GM12874 (cell line): ENCODE data around the gene ANKRD30B.

Experiments
- CTCF ChIP-seq: IDR thresholded peaks from 2 replicates; pipeline ENCODE4 v1.5.1; 2011; ENCODE audit warnings: low read depth, mild to moderate bottlenecking, control low read depth, low read length, moderate library complexity; ENCODE audit not compliant: insufficient read depth

ANKRD30B gene

GRCh38 chr18:14747513-14748474 is at the start of gene ANKRD30B:
TSS of gene ANKRD30B (plus strand) at chr18:14748172. CDS start at chr18:14748420, 248 bp downstream.
- TF ChIP-seq CTCF: no peak

- no peak for TF ChIP-seq CTCF
Measured at GRCh38 chr18:14746897-14747296, 1.1 kb upstream of the ANKRD30B start.

GRCh38 chr18:14748496-14748895 is 524 bp downstream of the ANKRD30B start:
- TF ChIP-seq CTCF: no peak

GRCh38 chr18:14767474-14767873 is 19.5 kb downstream of the ANKRD30B start:
- no peak for TF ChIP-seq CTCF

- TF ChIP-seq CTCF: no peak
Measured at GRCh38 chr18:14768241-14768640, 20.3 kb downstream of the ANKRD30B start.

- no peak for TF ChIP-seq CTCF
Measured at GRCh38 chr18:14769381-14769780, 21.4 kb downstream of the ANKRD30B start.

GRCh38 chr18:14776801-14777200 is 28.8 kb downstream of the ANKRD30B start:
- no peak for TF ChIP-seq CTCF
